PC-3 (cell line): ENCODE data around the gene DPH5.

Experiments
- CTCF ChIP-seq: fragments of 300-600 bp; sonication (generic); conservative IDR thresholded peaks from 2 replicates; pipeline ENCODE4 v1.5.1; 2017; ENCODE audit warnings: antibody characterized with exemption, low read depth, mild to moderate bottlenecking, low read length
- EZH2phosphoT487 ChIP-seq: fragments of 300-600 bp; sonication (generic); IDR thresholded peaks from 2 replicates; pipeline ENCODE4 v1.6.1; 2018; ENCODE audit warnings: mild to moderate bottlenecking, antibody characterized with exemption, low read length, borderline replicate concordance

GRCh38 chr1:100959502-100960060 is 66.0 kb downstream of the DPH5 start:
- TF ChIP-seq CTCF (no peak), EZH2phosphoT487 (no peak)
